ENCODE results near the gene HIP1R. TPM values are rescaled to one million over a fixed set of nuclear protein-coding genes. Genes with fewer than 3 reads are reported as not detected.
A peak's percentile ranks its signal among the peaks of the same experiment; 100 is the strongest.
"Not testable (repeated sequence)": the region's sequence is repeated elsewhere in the genome, so short reads cannot be mapped to it uniquely, and the experiment has no call there.

HIP1R gene
- total RNA-seq, 1 experiment from 2014 or later: 234 TPM

DNA sequence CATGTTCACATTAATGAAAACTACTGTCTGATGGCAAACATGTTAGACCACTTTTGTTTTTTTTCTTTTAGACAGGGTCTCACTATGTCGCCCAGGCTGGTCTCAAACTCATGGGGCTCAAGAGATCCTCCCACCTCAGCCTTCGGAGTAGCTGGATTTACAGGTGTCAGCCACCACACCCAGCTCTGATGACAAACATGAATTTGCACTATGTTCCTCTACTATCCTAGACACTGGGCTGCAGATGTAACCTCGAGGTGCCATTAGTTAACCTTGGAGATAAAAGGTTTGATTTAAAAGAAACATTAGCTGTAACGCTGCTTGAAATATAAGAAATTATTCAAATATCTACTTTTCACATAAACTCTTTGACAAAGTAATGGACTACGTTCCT is 52.6 kb downstream of the HIP1R start:
- Mint-ChIP-seq H3K9me3 (ENCODE audit: low read depth, unreplicated experiment) (no peaks in the 10 kb centered on the region), H3K27me3 (ENCODE audit: unreplicated experiment) (no peaks in the 10 kb centered on the region), H3K4me1 (ENCODE audit: low read depth, unreplicated experiment) (peaks cover 81% of the 10 kb centered on the region), H3K4me3 (ENCODE audit: low read depth, unreplicated experiment) (peak overlapping the region; percentile 100), H3K27ac (ENCODE audit: unreplicated experiment) (peak overlapping the region; percentile 98), H3K36me3 (ENCODE audit: insufficient read depth, unreplicated experiment) (peaks cover 77% of the 10 kb centered on the region)
- CTCF ChIA-PET: interaction anchor here (0.6 to 3.4 kb wide), 13 partner anchors 10 to 907 kb away, joined by 3 to 16 read pairs (median 4); partner anchors contain the start of gene OGFOD2
- BruUV-seq (replicated peaks): TSS peak; percentile 17
- intact Hi-C loops (cut with micrococcal nuclease; ENCODE audit: unreplicated experiment): loop anchor here (1.0 to 10.0 kb wide), 4 partner anchors 10 to 347 kb away; partner anchors contain the start of genes MPHOSPH9 and MTRFR
- TF ChIP-seq, protein P1, sequence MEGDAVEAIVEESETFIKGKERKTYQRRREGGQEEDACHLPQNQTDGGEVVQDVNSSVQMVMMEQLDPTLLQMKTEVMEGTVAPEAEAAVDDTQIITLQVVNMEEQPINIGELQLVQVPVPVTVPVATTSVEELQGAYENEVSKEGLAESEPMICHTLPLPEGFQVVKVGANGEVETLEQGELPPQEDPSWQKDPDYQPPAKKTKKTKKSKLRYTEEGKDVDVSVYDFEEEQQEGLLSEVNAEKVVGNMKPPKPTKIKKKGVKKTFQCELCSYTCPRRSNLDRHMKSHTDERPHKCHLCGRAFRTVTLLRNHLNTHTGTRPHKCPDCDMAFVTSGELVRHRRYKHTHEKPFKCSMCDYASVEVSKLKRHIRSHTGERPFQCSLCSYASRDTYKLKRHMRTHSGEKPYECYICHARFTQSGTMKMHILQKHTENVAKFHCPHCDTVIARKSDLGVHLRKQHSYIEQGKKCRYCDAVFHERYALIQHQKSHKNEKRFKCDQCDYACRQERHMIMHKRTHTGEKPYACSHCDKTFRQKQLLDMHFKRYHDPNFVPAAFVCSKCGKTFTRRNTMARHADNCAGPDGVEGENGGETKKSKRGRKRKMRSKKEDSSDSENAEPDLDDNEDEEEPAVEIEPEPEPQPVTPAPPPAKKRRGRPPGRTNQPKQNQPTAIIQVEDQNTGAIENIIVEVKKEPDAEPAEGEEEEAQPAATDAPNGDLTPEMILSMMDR (IDR thresholded peaks at IDR 0.05; ENCODE audit: unreplicated experiment): no peak
- no peak for DNase-seq

DNA sequence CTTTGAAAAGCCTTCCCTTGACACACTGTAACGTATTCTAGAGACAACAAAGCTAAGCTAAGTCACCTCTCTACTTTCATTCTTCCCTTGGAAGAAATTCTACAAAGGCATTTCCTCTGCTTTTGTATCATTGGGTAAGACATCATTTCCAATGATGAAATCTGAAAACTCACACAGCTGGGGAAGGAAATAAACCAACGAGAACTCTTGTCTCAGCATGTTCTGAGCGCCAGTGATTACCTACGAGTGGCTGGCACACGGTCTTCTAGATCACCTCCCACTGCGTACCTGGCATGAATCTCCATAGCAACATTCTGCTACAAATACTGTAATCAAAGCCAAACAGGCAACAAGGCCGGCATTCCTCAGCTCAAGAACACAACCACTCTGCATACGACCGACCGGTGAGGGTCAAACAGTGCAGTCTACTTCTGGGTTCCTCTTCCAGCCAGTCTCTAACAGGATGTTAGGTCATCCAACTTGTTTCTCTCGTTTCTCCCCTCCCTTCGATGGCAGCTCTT is 53.0 kb downstream of the HIP1R start:
- Mint-ChIP-seq H3K4me3 (ENCODE audit: low read depth, unreplicated experiment) (peak overlapping the region; percentile 100), H3K36me3 (ENCODE audit: insufficient read depth, unreplicated experiment) (peaks cover 77% of the 10 kb centered on the region), H3K27me3 (ENCODE audit: unreplicated experiment) (no peaks in the 10 kb centered on the region), H3K9me3 (ENCODE audit: low read depth, unreplicated experiment) (no peaks in the 10 kb centered on the region), H3K4me1 (ENCODE audit: low read depth, unreplicated experiment) (peaks cover 81% of the 10 kb centered on the region), H3K27ac (ENCODE audit: unreplicated experiment) (peak overlapping the region; percentile 98)
- TF ChIP-seq, protein P1 (IDR thresholded peaks at IDR 0.05; ENCODE audit: unreplicated experiment): no peak
- intact Hi-C loops (cut with micrococcal nuclease; ENCODE audit: unreplicated experiment): loop anchor here (10.0 kb wide), 1 partner anchor 347 kb away; the partner anchor contains the start of genes MPHOSPH9 and MTRFR
- BruUV-seq (replicated peaks): no TSS peak
- CTCF ChIA-PET: interaction anchor here (0.6 to 3.4 kb wide), 16 partner anchors 8 to 906 kb away, joined by 3 to 16 read pairs (median 4); partner anchors contain the start of gene OGFOD2
- peak; percentile 91 for DNase-seq

DNA sequence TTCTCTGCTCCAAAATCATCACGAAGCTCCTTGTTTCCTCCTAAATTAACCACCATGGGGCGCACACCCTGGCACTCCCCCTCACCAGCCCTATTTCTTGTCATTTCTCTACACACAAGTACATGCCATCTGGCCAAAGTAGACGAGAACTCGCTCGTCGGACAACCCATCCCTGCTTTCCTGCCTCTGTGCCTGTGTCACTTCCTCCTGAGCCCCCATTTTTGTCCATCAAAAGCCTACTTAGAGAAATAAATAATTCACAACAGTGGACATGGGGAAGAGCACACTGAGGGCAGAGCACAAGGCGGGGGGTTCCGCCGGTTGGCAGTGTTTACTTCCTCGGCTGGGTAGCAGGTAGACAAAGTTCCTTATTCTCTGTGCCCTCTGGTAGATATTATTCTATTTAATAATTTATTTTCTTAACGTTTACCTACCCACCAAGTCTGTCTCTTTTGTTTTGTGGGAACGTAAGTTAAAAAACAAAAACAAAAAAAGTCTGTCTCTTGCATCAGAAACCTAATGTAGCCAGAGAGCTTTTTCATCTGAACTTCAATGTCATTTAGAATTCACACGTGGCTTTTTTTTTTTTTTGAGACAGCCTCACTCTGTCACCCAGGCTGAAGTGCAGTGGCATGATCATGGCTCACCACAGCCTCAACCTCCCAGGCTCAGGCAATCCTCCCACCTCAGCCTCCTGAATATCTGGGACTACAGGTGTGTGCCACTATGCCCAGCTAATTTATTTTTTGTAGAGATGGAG is 54.7 kb downstream of the HIP1R start:
- H3K4me1 Mint-ChIP-seq (ENCODE audit: low read depth, unreplicated experiment): peaks cover 67% of the 10 kb centered on the region
- intact Hi-C loops (cut with micrococcal nuclease; ENCODE audit: unreplicated experiment): loop anchor here (10.0 kb wide), 1 partner anchor 345 kb away; the partner anchor contains the start of genes MPHOSPH9 and MTRFR
- no TSS peak for BruUV-seq (replicated peaks)
- no peak for DNase-seq
- no peaks in the 10 kb centered on the region for H3K9me3 Mint-ChIP-seq (ENCODE audit: low read depth, unreplicated experiment)
- H3K27ac Mint-ChIP-seq (ENCODE audit: unreplicated experiment): peak overlapping the region; percentile 98
- no peaks in the 10 kb centered on the region for H3K27me3 Mint-ChIP-seq (ENCODE audit: unreplicated experiment)
- TF ChIP-seq, protein P1 (IDR thresholded peaks at IDR 0.05; ENCODE audit: unreplicated experiment): no peak
- peaks cover 81% of the 10 kb centered on the region for H3K36me3 Mint-ChIP-seq (ENCODE audit: insufficient read depth, unreplicated experiment)
- CTCF ChIA-PET: interaction anchor here (1.0 to 3.4 kb wide), 4 partner anchors 17 to 60 kb away, joined by 3 to 16 read pairs (median 12); no protein-coding TSS in a partner anchor
- H3K4me3 Mint-ChIP-seq (ENCODE audit: low read depth, unreplicated experiment): peak overlapping the region; percentile 100

DNA sequence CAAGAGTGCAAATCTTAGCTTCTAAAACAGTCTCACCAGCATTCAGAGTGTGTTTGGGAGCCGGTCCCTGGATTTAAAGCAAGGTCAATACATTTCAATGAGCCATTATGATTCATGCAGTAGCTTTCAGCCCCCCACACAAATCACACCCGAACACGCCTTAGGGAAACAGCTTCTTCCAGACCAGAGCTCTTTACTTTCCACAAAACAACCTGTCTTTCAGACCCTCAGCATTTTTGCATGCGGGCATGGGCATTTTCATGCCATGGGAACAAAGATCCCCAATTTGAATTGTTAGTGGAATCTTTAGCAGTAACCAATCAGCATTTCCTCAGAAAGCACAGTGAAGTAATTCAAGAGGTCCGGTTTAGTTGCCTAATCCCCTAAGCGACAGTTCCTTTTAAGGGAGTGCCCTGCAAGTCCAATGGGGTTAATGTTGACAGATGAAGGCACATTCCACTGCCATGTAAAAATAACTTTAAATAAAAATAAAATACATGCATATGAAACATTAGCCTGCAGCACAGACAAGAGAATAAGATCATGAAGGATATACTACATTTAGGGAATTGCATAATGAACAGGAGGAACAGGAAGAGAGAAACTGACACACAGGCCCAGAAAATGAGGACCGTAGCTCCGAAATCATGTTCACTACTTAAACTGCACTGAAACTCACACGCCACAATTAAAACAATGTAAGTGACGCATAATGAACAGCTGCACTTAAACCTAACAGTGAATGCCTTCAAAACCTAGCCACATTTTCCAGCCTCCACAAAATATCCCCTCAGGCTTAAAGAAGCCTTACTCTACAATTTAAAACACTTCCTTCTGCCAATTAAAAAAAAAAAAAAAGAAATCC is 56.6 kb downstream of the HIP1R start:
- intact Hi-C loops (cut with micrococcal nuclease; ENCODE audit: unreplicated experiment): no loop called here
- TF ChIP-seq, protein P1 (IDR thresholded peaks at IDR 0.05; ENCODE audit: unreplicated experiment): no peak
- Mint-ChIP-seq H3K4me3 (ENCODE audit: low read depth, unreplicated experiment) (peak overlapping the region; percentile 100), H3K27me3 (ENCODE audit: unreplicated experiment) (no peaks in the 10 kb centered on the region), H3K9me3 (ENCODE audit: low read depth, unreplicated experiment) (peaks cover 3% of the 10 kb centered on the region), H3K4me1 (ENCODE audit: low read depth, unreplicated experiment) (peaks cover 67% of the 10 kb centered on the region), H3K36me3 (ENCODE audit: insufficient read depth, unreplicated experiment) (peaks cover 96% of the 10 kb centered on the region), H3K27ac (ENCODE audit: unreplicated experiment) (peak overlapping the region; percentile 98)
- DNase-seq: peak; percentile 59
- no TSS peak for BruUV-seq (replicated peaks)
- CTCF ChIA-PET: interaction anchor here (0.6 to 1.6 kb wide), 6 partner anchors 20 to 98 kb away, joined by 3 to 10 read pairs (median 5); no protein-coding TSS in a partner anchor

DNA sequence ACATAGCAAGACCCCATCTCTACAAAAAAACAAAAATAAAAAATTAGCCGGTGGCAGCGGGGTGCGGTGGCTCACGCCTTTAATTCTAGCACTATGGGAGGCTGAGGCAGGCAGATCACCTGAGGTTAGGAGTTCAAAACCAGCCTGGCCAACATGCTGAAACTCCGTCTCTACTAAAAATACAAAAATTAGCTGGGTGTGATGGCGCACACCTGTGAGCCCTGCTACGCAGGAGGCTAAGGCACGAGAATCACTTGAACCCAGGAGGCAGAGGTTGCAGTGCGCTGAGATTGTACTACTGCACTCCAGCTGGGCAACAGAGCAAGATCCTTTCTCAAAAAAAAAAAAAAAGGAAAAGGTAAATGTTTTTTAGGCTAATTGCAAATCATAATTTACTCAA is 57.5 kb downstream of the HIP1R start:
- H3K4me1 Mint-ChIP-seq (ENCODE audit: low read depth, unreplicated experiment): peaks cover 59% of the 10 kb centered on the region
- DNase-seq; BruUV-seq (replicated peaks); H3K9me3 Mint-ChIP-seq (ENCODE audit: low read depth, unreplicated experiment); H3K27me3 Mint-ChIP-seq (ENCODE audit: unreplicated experiment); intact Hi-C loops (cut with micrococcal nuclease; ENCODE audit: unreplicated experiment): not testable (repeated sequence)
- peak overlapping the region; percentile 100 for H3K4me3 Mint-ChIP-seq (ENCODE audit: low read depth, unreplicated experiment)
- CTCF ChIA-PET: interaction anchor here (1.6 to 2.6 kb wide), 2 partner anchors 54 kb away, joined by 10 to 17 read pairs; no protein-coding TSS in a partner anchor
- H3K27ac Mint-ChIP-seq (ENCODE audit: unreplicated experiment): peak overlapping the region; percentile 98
- H3K36me3 Mint-ChIP-seq (ENCODE audit: insufficient read depth, unreplicated experiment): peaks cover 94% of the 10 kb centered on the region

All from Calu3 (cell line).